Mammary epithelial cell (primary cell): ENCODE results near the gene MRPL43.

Experiments used
- EZH2 ChIP-seq: IDR thresholded peaks from 2 replicates; pipeline ENCODE4 v1.6.1; 2012; ENCODE audit warnings: low read length, inconsistent platforms, borderline replicate concordance
- TF ChIP-seq, protein P1 (sequence below), 2 donors: IDR thresholded peaks in 1 of 2; conservative IDR thresholded peaks in 1 of 2; 2 replicates each; pipeline ENCODE4 v1.5.1; 2011 to 2012; ENCODE audit warnings: inconsistent platforms in 2 of 2, low read length in 2 of 2, mild to moderate bottlenecking in 2 of 2, control low read depth in 1 of 2, low read depth in 1 of 2; ENCODE audit not compliant: insufficient read depth in 1 of 2; ENCODE audit errors: extremely low read depth in 1 of 2

DNA sequence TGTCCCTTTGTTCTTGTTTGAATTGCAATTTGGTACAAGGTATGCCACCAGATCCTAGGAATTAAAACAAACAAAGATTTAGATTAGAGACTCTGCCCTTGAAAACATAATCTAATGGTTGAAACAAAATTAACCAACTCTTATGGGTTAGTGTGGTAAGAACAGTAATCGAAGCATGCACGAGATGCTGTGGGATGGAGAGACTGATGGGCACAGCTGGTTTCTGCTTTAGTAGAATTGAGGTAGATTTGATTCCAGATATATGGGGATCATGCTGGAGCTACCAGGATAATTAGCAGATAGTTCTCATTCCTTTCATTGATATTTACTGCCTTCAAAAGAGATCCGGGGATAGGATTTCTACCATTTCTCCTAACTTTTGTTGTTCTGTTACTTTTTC lies 38.4 kb downstream of the MRPL43 start:
- TF ChIP-seq, protein P1, sequence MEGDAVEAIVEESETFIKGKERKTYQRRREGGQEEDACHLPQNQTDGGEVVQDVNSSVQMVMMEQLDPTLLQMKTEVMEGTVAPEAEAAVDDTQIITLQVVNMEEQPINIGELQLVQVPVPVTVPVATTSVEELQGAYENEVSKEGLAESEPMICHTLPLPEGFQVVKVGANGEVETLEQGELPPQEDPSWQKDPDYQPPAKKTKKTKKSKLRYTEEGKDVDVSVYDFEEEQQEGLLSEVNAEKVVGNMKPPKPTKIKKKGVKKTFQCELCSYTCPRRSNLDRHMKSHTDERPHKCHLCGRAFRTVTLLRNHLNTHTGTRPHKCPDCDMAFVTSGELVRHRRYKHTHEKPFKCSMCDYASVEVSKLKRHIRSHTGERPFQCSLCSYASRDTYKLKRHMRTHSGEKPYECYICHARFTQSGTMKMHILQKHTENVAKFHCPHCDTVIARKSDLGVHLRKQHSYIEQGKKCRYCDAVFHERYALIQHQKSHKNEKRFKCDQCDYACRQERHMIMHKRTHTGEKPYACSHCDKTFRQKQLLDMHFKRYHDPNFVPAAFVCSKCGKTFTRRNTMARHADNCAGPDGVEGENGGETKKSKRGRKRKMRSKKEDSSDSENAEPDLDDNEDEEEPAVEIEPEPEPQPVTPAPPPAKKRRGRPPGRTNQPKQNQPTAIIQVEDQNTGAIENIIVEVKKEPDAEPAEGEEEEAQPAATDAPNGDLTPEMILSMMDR (conservative IDR thresholded peaks at IDR 0.05 in 1 of 2, IDR thresholded peaks at IDR 0.05 in 1 of 2; ENCODE audit: extremely low read depth in 1 of 2, insufficient read depth in 1 of 2, low read depth in 1 of 2, low read length in 2 of 2): no peak
- TF ChIP-seq EZH2: no peak
